Activated CD4-positive, CD25-positive, alpha-beta regulatory T cell treated with anti-CD3 and anti-CD28 coated beads, Interleukin-2, amount 50 U/mL, for 24 hours (primary cell): ENCODE results near the gene SH3PXD2B.
"Not testable (repeated sequence)": the region's sequence is repeated elsewhere in the genome, so short reads cannot be mapped to it uniquely, and the experiment has no call there.

ENCODE experiments used
- ATAC-seq, 2 donors: fragments of 150-1000 bp; cut with Tn5 transposase; one replicate each; pipeline ENCODE4 v1.10.0; 2021; ENCODE audit warnings: mild to moderate bottlenecking in 1 of 2, moderate library complexity in 1 of 2

The SH3PXD2B gene

GRCh38 chr5:172398645-172399044 is 55.7 kb downstream of the SH3PXD2B start:
- not testable (repeated sequence) for ATAC-seq

- not testable (repeated sequence) for ATAC-seq
Measured at GRCh38 chr5:172396994-172397393, 57.3 kb downstream of the SH3PXD2B start.

DNA sequence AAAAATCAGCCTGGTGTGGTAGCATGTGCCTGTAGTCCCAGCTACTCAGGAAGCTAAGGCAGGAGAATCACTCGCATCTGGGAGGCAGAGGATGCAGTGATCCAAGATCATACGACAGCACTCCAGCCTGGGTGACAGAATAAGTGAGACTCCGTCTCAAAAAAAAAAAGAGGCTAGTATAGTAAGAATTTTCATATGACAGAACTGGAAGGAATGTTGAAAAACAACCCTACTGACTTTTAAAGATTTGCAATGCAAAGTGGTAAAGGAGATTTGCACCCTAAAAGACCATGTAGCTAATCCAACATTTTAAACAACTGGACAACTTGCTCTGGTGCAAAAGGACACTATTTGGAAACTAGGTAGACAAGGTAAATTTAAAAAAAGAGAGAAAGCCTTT is 58.1 kb downstream of the SH3PXD2B start:
- no peak for ATAC-seq

DNA sequence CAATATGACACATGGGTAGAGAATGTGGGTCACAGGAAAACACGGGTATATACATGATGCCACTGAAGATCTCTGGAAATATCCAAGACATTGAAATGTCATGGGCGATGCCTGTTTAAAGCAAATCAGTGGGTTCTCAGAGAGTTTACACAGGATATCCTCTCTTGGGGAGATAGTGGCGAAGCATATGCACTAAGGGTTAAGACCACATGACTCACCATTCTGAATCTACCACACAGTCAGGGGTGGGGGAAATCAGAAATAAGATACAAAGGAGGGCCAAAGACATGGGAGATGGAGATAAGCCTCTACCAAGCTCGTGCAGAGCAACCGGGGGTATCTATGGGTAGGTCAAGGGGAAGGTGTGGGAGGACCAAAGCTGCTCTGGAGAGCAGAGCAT is 58.8 kb downstream of the SH3PXD2B start:
- no peak for ATAC-seq

DNA sequence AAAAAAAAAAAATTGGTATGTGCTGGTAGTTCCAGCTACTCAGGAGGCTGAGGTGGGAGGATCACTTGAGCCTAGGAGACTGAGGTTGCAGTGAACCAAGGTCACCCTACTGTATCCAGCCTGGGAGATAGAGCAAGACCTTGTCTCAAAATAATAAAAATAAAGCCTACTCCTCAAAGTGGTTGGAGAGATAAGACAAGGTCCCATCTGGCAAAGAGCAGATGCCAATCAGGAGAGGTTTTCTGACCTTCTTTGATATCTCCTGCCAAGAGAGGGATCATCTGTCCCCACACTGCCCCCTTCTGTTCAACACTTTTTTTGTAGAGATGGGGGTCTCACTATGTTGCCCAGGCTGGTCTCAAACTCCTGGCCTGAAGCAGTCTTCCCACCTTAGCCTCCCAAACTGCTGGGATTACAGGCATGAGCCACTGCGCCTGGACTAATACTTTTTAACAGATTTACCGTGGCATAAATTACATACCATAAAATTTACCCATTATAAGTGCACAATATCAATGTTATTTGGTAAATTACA is 64.7 kb downstream of the SH3PXD2B start:
- ATAC-seq = no peak

DNA sequence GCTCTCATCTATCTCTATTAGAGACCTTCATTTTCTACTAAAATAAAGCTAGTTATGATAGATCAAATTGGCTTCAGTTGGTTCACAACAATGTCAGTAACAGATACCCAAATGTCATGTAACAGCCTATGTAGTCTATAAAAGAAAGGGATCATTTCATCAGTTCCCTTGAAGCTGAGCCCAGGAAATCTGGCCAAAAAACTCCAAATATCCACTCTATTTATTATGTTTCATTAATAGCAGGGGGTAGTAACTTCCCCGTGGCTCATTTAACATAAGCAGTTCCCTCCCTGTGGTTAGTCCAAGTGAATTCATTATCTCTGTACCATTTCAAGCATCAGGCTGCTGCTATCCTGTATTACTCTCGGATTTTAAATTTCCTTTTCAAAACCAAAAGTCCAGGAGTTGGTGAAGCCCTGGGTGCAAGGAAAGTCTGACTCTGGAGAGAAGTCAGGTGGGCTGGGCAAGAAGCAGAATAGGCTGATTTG is 66.0 kb downstream of the SH3PXD2B start:
- no peak for ATAC-seq

GRCh38 chr5:172385707-172386106 is 68.6 kb downstream of the SH3PXD2B start:
- no peak for ATAC-seq

GRCh38 chr5:172385010-172385563 is 69.2 kb downstream of the SH3PXD2B start:
- ATAC-seq = no peak

DNA sequence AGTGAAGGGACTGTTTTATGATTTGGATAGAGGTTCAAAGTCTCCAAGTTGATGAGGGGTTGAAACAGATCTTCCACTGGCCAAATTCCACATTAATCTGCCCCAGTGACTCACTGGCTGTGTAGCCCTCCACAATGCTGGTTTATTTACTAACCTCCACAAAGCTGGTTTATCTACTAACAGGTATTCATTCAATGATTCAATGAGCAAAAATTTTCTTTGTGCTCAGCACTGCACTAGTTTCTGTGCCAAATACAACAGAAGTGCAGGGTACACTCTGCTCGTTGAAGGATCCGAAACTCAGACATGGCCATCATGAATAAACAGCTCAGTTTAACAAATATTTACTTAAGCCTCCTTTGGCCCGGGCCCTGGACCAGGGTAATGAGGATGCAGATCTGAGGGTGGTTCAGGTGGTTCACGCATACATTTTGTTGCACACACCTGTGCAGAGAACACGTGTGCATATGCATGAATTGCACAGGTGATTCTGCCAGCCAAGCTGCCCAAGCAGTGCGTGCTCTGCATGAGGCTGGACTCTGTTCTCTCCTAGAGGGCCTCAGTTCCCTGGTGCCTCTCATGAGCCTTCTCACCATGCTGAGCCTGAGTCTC is 71.0 kb downstream of the SH3PXD2B start:
- ATAC-seq = no peak

GRCh38 chr5:172380987-172381643 is 73.2 kb downstream of the SH3PXD2B start:
- ATAC-seq = no peak

DNA sequence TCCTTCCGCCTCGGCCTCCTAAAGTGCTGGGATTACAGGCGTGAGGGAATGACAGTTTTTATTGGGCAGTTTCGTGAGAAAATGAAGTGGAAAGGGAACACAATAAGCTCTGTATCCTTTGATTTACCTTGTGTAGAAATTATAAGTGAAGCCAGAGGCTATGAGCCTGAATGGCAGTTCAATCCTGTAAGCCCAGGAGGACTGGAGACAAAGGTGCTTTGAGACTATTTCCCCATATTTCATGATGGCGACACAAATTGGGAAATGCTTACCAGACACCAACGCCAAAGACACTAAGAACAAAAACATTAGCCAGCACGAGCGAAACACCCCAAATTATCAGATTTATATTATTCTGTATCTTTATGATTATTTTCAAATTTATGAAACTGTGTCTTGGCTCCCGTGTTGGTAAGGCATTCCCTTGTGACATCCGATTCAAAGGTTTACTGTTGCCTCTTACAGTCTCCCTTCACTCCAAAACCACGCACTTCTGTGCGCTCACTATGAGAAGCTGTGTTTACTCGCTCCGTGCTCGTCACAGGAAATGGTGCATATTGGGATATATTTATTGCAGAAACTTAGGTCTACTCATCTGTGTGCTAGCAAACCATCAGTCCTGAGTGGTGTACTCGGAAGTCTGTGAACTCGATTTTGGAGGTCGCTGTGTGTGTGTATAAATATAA is 73.9 kb downstream of the SH3PXD2B start:
- no peak for ATAC-seq

DNA sequence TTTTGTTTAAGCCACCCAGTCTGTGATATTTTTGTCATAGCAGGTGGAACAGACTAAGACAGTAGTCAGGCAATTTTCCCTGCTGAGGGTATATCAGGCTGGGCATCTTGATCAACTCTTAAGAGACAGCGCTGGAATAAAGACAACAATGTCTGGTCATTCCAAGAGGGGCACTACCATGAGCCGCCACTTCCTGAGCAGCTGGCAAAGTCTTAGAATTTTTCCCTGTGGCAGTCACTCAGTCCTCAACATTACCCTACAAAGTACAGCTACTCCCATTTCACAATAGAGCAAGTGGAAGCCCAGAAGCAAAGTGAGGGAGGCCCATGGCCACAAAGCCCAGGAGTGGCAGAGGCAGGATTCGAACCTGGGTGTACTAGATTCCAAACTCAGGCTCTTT is 74.8 kb downstream of the SH3PXD2B start:
- no peak for ATAC-seq

DNA sequence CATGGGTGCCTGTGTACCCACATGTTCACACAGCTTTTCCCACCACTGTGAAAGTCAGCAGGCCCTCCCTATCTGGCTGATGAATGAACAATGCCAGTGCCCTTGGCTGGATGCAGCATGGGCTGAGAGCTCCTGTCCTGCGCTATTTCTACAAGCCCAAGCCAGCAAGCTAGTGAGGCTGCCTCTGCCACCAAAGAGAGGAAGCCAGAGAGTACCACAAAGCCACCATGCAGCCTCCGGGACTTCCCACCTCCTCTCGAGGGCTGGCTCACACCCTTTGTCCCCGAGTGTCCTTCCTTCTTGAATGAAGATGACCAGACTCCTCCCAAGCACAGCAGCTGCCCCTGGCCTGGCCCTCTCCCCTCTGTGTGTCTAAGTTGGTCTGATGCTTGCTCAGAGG is 76.5 kb downstream of the SH3PXD2B start:
- ATAC-seq = no peak

DNA sequence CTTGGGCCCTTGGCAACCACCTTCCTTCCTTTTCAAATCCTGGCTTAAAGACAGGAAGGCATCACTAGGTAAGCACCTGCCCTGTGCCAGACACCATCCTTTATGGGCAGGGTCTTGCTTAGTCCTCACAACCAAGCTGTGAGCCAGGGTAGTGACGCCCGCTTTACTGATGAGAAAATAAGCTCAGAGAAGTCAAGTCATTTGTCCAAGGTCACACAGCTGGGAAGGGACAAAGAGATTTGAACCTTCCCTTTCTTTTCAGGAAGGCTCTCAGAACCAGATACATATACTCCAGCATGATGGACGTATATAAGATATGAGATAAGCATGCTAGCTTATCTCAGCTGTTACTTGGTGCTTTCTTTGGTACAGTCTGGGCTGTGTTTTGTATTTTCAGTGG is 76.9 kb downstream of the SH3PXD2B start:
- no peak for ATAC-seq

- no peak for ATAC-seq
Measured at GRCh38 chr5:172374783-172375182, 79.5 kb downstream of the SH3PXD2B start.

- no peak for ATAC-seq
Measured at GRCh38 chr5:172373680-172374079, 80.6 kb downstream of the SH3PXD2B start.

DNA sequence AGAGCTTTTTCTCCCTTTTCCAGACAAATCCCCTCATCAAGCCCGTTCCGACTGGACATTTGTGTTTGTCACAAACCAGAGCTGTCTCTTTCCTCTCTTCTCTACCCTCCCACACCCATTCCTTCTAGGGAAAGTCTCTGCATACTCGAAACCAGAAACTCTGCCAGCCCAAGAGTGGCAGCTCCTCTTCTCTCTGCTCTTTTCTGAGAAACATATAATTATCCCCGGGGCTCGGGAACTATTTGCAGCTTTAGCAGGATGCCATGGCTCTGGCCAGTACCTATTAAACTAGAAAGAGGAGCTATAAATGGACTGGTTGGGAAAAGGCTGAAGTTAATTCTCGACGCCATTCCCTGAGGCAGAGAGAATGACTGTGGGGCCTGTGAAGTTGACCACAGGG is 82.6 kb downstream of the SH3PXD2B start:
- no peak for ATAC-seq

DNA sequence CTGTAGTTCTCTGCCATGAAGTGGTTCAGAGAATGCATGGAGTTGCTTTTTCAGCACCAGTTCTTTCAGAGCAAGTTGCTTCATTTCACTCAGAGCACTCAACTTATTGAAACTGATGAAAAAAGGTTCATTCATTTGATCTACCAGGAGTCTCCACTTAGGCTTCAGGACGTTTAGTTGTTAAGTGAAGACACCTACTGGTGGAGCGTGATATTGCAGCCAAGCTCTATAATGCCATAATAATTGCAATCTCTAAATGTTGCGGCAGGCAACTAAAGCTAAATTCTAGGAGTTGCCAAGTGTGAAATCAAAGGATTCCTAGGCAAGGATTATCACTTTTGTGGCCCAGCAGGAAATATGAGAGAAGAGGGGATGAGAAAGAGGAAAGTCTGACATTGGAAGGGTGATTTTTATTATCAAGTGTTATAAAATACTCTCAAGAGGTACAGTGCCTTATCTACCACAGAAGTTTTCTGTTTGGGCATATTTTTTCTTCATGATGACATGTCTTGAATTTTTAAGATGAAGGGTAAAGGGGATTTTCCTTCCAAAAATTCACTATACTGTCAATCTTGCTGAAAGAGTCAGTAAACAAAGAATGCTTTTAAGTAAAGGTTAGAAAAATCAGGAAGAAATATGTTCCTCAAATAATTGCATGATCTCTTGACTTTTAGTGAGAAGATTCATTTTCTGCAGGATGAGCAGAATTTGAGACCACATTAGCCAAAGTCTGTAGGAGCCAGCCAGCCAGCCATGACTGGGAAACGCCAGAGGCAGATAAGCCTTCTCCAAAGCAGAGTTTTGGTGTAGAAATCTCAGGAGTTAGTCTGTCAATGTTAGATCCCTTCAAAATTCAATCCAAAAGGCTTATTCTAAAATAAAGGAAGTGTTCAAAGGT is 83.4 kb downstream of the SH3PXD2B start:
- no peak for ATAC-seq

DNA sequence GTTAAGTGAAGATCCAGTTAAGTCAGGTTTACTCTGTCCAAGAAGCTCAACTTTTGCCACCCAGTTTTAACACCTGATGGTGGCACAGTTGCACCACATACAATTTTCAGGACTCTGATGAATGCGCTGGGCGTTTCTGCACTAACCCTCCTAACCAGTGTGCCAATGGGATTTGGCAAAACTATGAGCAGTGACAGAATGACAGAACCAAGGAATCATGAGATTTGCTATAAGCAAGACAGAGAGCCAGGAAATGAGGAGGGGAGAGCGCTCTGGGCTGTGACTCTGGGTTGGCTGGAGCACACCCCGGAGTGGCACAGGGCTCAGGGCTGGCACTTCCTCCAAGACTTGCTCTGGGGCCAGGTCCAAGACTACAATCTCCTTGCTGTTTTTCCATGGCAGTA is 84.1 kb downstream of the SH3PXD2B start:
- no peak for ATAC-seq

DNA sequence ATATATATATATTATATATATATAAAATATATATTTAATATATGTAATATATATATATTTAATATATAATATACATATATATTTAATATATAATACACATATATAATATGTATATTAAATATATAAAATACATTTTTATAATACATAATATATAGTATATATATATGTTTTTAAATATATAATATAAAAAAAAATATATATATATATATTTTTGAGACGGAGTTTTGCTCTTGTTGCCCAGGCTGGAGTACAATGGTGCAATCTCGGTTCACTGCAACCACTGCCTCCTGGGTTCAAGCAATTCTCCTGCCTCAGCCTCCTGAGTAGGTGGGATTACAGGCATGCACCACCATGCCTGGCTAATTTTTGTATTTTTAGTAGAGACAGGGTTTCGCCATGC is 85.6 kb downstream of the SH3PXD2B start:
- ATAC-seq = not testable (repeated sequence)

GRCh38 chr5:172365948-172366608 is 88.2 kb downstream of the SH3PXD2B start:
- no peak for ATAC-seq

DNA sequence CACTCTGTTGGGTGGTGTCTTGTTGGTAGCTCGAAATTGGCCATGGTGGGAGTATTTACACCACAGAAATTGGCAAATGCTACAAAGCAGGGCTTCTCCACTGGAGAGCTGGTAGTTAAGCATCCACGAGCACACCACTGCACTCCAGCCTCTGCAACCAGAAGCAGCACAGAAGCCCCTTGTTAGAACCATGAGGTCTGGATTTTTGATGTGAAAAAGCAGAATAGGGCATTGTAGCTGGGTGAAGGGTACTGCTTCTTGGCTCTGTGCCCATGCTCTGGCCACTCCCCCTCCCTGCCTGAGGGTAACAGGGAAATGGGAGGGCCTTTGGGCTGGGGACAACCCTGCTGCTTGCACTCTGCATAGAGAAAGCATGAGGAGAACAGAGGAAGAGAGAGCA is 89.6 kb downstream of the SH3PXD2B start:
- no peak for ATAC-seq
